HepG2 (cell line): Measurements from ENCODE around the gene ME3. TPM values are rescaled to one million over a fixed set of nuclear protein-coding genes. Genes with fewer than 3 reads are reported as not detected.

Experiments
- AGO1 ChIP-seq: fragments of 200-400 bp; formaldehyde crosslinking; IDR thresholded peaks from 2 replicates; pipeline ENCODE4 v1.6.1; 2017; ENCODE audit warnings: mild to moderate bottlenecking, low read depth, low read length, moderate library complexity; ENCODE audit not compliant: poor library complexity, severe bottlenecking
- ARNT ChIP-seq: fragments of 450-650 bp; IDR thresholded peaks from 2 replicates; pipeline ENCODE4 v1.6.1; 2017
- CBFB ChIP-seq: sonication (generic); formaldehyde crosslinking; IDR thresholded peaks from 2 replicates; pipeline ENCODE4 v1.4.0; 2020; ENCODE audit warnings: missing genetic modification reagents
- ESRRA ChIP-seq: sonication (generic); formaldehyde crosslinking; IDR thresholded peaks from 2 replicates; pipeline ENCODE4 v1.5.1; 2020; ENCODE audit warnings: mild to moderate bottlenecking, low read depth, missing genetic modification reagents
- EZH2 ChIP-seq: conservative IDR thresholded peaks from 2 replicates; pipeline ENCODE4 v1.6.1; 2012; ENCODE audit warnings: mild to moderate bottlenecking, low read depth, low read length, moderate library complexity
- FOXA3 ChIP-seq: IDR thresholded peaks from 2 replicates; pipeline ENCODE4 v1.6.1; 2016; ENCODE audit warnings: missing genetic modification reagents, missing compliant biosample characterization
- MAFK ChIP-seq, 2 experiments: IDR thresholded peaks in 1 of 2; conservative IDR thresholded peaks in 1 of 2; 2 replicates each; pipeline ENCODE4 v1.6.1; 2011; ENCODE audit warnings: improper control_type of control experiment in 2 of 2, low read length in 2 of 2
- NCOA2 ChIP-seq: sonication (generic); formaldehyde crosslinking; IDR thresholded peaks from 2 replicates; pipeline ENCODE4 v1.8.0; 2022; ENCODE audit warnings: inconsistent platforms
- PAF1 ChIP-seq: IDR thresholded peaks from 2 replicates; pipeline ENCODE4 v1.6.1; 2016; ENCODE audit warnings: missing genetic modification reagents, missing compliant biosample characterization
- POLR2AphosphoS5 ChIP-seq: IDR thresholded peaks from 2 replicates; pipeline ENCODE4 v1.6.1; 2012; ENCODE audit warnings: low read depth, low read length
- RBM22 ChIP-seq: fragments of 200-400 bp; formaldehyde crosslinking; optimal IDR thresholded peaks from 2 replicates; pipeline ENCODE3; 2017; ENCODE audit warnings: mild to moderate bottlenecking, low read length, moderate library complexity
- RORA ChIP-seq: sonication (generic); formaldehyde crosslinking; IDR thresholded peaks from 2 replicates; pipeline ENCODE4 v1.5.0; 2020; ENCODE audit warnings: mild to moderate bottlenecking, missing genetic modification reagents, moderate library complexity
- RXRB ChIP-seq: IDR thresholded peaks from 2 replicates; pipeline ENCODE4 v1.6.1; 2016; ENCODE audit warnings: borderline replicate concordance, missing genetic modification reagents, missing compliant biosample characterization
- SMAD3 ChIP-seq: sonication (generic); formaldehyde crosslinking; IDR thresholded peaks from 2 replicates; pipeline ENCODE4 v1.4.0; 2020; ENCODE audit warnings: missing genetic modification reagents
- TCF7L2 ChIP-seq: IDR thresholded peaks from 2 replicates; pipeline ENCODE4 v1.6.1; 2011; ENCODE audit warnings: mild to moderate bottlenecking, low read depth, low read length, moderate library complexity
- TFE3 ChIP-seq: IDR thresholded peaks from 2 replicates; pipeline ENCODE4 v1.6.1; 2016
- TSC22D2 ChIP-seq: sonication (generic); formaldehyde crosslinking; IDR thresholded peaks from 2 replicates; pipeline ENCODE4 v1.5.1; 2020; ENCODE audit warnings: missing genetic modification reagents, mild to moderate bottlenecking, borderline replicate concordance
- ZFP82 ChIP-seq: sonication (generic); formaldehyde crosslinking; IDR thresholded peaks from 2 replicates; pipeline ENCODE4 v1.5.1; 2020; ENCODE audit warnings: mild to moderate bottlenecking, missing genetic modification reagents, borderline replicate concordance
- ZFP90 ChIP-seq: sonication (generic); formaldehyde crosslinking; IDR thresholded peaks from 2 replicates; pipeline ENCODE4 v1.8.0; 2022; ENCODE audit warnings: missing genetic modification reagents, mild to moderate bottlenecking, inconsistent platforms, borderline replicate concordance
- ZNF296 ChIP-seq: sonication (generic); formaldehyde crosslinking; conservative IDR thresholded peaks from 2 replicates; pipeline ENCODE4 v1.5.0; 2020; ENCODE audit warnings: mild to moderate bottlenecking, missing genetic modification reagents
- ZNF33B ChIP-seq: sonication (generic); formaldehyde crosslinking; IDR thresholded peaks from 2 replicates; pipeline ENCODE4 v1.5.1; 2020; ENCODE audit warnings: mild to moderate bottlenecking, missing genetic modification reagents
- ZNF530 ChIP-seq: sonication (generic); formaldehyde crosslinking; IDR thresholded peaks from 2 replicates; pipeline ENCODE4 v1.5.0; 2020; ENCODE audit warnings: low read depth, mild to moderate bottlenecking, missing genetic modification reagents
- polyA plus RNA-seq, 8 experiments: library from polyadenylated mRNA; depleted of rRNA in 3 of 8; stranded (reverse) in 7 of 8; unstranded in 1 of 8; fragments of >200 nt; fragmentation: Illumina TruSeq in 4 of 8; extraction: Trizol in 4 of 8; gene quantifications; 2 replicates each; pipeline versions ENCODE4 v1.2.1 to v1.2.3, GENCODE V29; 2011 to 2016; ENCODE audit warnings: low read depth in 4 of 8, missing spikeins in 1 of 8, mixed read lengths in 1 of 8; ENCODE audit not compliant: insufficient read depth in 1 of 8
- total RNA-seq, 5 experiments: library from RNA; depleted of rRNA; stranded (reverse); fragments of >200 nt; fragmentation: Illumina TruSeq; extraction: Trizol; gene quantifications; 2 replicates each; pipeline ENCODE4 v1.2.3, GENCODE V29; 2016; ENCODE audit warnings: low read depth in 1 of 5
- TF ChIP-seq, protein P1 (sequence below): sonication (generic); formaldehyde crosslinking; IDR thresholded peaks from 2 replicates; pipeline ENCODE4 v1.5.1; 2020; ENCODE audit warnings: mild to moderate bottlenecking, missing genetic modification reagents, borderline replicate concordance
- TF ChIP-seq, protein P2 (sequence below): sonication (generic); formaldehyde crosslinking; IDR thresholded peaks from 2 replicates; pipeline ENCODE4 v1.5.1; 2020; ENCODE audit warnings: missing genetic modification reagents, mild to moderate bottlenecking, borderline replicate concordance

Gene ME3
- total and polyA plus RNA-seq, 2 of the 13 experiments (the other 11 are each of a cell fraction or from before 2014, with no cell fraction given): not detected

DNA sequence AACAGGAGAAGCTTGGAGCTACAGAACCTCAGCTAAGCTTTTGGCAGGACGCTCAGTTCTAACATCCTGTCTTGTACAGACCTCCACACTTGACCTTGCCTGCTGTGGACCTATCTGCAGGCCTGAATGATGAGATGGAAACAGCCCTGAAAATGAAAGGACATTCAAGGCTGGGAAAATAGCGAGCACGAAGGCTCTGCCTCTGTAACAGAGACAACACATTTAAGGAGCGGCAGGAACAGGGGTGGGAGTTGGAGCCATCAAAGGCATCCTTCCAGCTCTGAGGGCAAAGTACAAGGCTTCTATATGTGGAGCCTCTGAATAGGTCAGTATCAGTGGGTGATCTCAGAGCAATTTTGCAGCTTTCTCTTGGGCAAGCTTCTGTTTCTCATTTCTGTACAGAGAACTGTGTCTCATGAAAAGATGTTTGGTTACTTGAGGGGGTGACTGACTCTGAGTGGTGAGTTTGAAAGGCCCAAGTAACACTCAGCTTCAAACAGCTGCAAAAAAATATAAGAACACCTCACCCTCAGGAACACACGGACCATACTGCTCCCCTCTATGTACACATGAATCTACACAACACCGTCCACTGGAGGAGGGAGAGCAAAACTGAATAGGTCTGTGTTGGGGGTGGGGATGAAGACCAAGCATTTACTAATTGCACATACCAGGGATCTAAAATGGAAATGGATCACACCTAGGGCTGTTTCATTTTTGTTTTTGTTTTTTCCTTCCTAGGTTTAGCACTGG, 196.1 kb downstream of the ME3 start (continued):
- TF ChIP-seq, protein P1, sequence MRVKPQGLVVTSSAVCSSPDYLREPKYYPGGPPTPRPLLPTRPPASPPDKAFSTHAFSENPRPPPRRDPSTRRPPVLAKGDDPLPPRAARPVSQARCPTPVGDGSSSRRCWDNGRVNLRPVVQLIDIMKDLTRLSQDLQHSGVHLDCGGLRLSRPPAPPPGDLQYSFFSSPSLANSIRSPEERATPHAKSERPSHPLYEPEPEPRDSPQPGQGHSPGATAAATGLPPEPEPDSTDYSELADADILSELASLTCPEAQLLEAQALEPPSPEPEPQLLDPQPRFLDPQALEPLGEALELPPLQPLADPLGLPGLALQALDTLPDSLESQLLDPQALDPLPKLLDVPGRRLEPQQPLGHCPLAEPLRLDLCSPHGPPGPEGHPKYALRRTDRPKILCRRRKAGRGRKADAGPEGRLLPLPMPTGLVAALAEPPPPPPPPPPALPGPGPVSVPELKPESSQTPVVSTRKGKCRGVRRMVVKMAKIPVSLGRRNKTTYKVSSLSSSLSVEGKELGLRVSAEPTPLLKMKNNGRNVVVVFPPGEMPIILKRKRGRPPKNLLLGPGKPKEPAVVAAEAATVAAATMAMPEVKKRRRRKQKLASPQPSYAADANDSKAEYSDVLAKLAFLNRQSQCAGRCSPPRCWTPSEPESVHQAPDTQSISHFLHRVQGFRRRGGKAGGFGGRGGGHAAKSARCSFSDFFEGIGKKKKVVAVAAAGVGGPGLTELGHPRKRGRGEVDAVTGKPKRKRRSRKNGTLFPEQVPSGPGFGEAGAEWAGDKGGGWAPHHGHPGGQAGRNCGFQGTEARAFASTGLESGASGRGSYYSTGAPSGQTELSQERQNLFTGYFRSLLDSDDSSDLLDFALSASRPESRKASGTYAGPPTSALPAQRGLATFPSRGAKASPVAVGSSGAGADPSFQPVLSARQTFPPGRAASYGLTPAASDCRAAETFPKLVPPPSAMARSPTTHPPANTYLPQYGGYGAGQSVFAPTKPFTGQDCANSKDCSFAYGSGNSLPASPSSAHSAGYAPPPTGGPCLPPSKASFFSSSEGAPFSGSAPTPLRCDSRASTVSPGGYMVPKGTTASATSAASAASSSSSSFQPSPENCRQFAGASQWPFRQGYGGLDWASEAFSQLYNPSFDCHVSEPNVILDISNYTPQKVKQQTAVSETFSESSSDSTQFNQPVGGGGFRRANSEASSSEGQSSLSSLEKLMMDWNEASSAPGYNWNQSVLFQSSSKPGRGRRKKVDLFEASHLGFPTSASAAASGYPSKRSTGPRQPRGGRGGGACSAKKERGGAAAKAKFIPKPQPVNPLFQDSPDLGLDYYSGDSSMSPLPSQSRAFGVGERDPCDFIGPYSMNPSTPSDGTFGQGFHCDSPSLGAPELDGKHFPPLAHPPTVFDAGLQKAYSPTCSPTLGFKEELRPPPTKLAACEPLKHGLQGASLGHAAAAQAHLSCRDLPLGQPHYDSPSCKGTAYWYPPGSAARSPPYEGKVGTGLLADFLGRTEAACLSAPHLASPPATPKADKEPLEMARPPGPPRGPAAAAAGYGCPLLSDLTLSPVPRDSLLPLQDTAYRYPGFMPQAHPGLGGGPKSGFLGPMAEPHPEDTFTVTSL (CRISPR knock-in tag): no peak
- TF ChIP-seq SMAD3 (CRISPR knock-in tag): no peak
- no peak for TF ChIP-seq ZFP82 (CRISPR knock-in tag)
- TF ChIP-seq ESRRA (CRISPR knock-in tag): no peak
- peak; percentile 38; the same call in 1 of the 2 replicates for TF ChIP-seq NCOA2 (CRISPR knock-in tag)
- no peak for TF ChIP-seq POLR2AphosphoS5
- TF ChIP-seq ZNF33B (CRISPR knock-in tag): no peak
- no peak for TF ChIP-seq TCF7L2
- TF ChIP-seq TFE3 (CRISPR knock-in tag): no peak
- TF ChIP-seq ZNF296 (CRISPR knock-in tag): no peak
- TF ChIP-seq MAFK (conservative IDR thresholded peaks at IDR 0.05 in 1 of 2, IDR thresholded peaks at IDR 0.05 in 1 of 2; ENCODE audit: low read length in 2 of 2): no peak
- no peak for TF ChIP-seq PAF1 (CRISPR knock-in tag)
- no peak for TF ChIP-seq RORA
- TF ChIP-seq EZH2: no peak
- TF ChIP-seq RBM22: no peak
- TF ChIP-seq, protein P2, sequence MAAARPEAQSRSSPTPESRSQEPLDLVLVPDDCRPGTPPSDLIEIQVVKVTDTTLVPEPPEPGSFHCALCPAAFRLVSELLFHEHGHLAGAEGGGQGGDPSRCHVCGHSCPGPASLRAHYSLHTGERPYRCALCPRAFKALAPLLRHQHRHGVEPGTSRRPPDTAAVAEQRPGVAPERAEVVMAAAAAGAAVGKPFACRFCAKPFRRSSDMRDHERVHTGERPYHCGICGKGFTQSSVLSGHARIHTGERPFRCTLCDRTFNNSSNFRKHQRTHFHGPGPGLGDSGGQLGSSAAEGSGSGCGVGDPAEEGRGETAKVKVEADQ: no peak
- TF ChIP-seq ARNT: no peak
- no peak for TF ChIP-seq ZNF530
- TF ChIP-seq AGO1: no peak
- TF ChIP-seq FOXA3: 0 out of 2 replicates have a peak, but pooled peaks have one; percentile 15
- TF ChIP-seq RXRB: no peak
- no peak for TF ChIP-seq ZFP90 (CRISPR knock-in tag)
- TF ChIP-seq CBFB (CRISPR knock-in tag): no peak
- no peak for TF ChIP-seq TSC22D2 (CRISPR knock-in tag)
